ENCODE data around the gene CD80.

CD80 gene

DNA sequence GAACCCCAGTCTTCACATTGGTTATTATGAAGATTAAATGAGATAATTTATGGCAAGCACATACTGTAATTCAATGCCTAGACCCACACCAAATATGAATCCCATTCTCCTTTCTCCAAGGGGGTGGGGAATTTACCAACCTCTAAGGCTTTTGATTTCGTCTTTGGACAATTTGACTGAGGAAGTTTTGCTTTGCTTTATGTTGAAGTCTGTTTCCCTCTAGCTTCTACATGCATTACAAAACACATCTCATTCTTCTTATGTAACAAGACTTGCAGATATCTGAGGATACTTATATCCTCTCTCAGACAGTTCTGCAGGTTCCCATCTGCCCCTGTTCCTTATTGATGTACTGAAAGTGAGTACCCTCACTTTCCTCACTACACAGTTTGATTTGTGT lies 12.2 kb downstream of the CD80 start:
- no peak for DNase-seq (ENCODE audit: low spot score)

DNA sequence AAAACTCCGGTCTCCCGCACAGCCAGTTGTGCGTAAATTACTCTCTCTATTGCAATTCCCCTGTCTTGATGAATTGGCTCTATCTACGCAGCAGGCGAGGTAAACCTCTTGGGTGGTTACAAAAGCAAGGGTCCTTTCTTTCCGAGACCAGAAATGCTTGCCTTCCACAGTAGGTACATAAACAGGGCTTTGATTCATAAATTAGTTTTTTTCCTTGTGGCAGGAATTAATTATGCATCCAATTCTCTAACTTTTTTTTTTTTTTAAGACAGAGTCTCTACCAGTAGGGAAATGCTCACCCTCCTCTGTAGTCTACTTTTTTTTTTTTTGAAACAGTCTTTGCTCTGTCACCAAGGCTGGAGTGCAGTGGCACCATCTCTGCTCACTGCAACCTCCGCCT lies 16.3 kb downstream of the CD80 start:
- DNase-seq (ENCODE audit: low spot score), result no peak

DNA sequence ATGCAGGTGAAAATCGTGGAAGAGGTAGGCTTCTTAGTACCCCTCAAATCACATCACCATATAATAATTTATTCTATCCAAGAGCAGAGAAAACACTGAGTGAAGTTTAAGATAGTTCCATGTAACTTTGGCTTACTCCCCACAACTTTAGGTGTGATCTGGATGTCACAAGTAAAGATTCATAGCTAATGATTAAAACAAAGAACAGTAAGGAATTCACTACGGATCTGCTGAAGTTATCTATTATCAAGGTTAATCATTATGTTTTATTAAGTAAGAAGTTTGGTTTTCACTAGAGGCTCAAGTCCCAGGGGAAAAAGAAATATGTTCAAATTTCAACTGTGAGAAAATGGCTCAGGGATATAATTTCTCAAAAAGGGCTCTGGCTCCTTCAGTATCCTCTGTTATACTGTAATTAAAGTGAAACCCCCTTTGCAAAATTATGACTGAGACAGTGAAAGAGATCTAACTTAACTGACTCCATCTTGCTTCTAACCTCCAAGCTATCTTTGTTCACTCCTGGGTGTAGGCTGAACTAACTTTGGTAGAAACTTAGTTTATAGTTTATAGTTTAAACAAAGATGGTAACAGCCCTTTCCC lies 17.1 kb downstream of the CD80 start:
- DNase-seq (ENCODE audit: low spot score), result no peak

DNA sequence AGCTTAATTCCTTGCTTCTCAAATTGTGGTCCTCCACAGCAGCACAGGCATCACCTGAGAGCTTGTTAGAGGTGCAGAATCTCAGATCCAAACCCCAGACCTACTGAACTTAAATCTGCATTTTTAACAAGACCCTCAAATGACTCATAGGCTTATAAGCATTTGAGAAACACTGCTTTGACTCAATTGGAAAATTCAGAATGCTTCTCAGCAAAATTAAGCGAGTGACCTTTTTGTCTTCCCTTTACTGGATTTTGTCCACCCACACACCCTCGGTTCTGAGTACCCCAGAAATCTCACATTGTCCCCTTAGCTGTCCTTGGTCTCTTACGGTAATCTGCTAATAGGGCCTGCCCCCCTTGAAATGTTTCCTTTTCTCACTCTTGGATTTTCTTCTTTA lies 17.9 kb downstream of the CD80 start:
- DNase-seq (ENCODE audit: low spot score), result no peak

DNA sequence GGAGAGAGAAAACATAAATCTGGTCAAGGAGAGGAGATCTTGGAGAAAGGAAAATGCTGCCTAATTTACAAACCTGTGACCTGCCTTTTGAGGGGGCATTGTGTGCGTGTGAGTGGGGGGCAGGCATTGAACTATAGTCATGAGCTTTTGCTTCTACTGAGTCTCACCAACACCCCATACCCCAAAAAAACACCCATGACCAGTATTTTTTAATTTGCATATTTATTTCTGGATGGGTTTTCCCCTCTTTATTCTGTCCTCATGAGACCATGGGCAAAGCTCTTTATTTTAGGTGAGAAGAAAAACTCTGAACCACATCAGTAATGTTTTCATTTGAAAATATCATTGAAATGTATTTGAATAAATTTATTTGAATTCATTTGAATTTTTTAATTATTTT lies 20.6 kb downstream of the CD80 start:
- no peak for DNase-seq (ENCODE audit: low spot score)

DNA sequence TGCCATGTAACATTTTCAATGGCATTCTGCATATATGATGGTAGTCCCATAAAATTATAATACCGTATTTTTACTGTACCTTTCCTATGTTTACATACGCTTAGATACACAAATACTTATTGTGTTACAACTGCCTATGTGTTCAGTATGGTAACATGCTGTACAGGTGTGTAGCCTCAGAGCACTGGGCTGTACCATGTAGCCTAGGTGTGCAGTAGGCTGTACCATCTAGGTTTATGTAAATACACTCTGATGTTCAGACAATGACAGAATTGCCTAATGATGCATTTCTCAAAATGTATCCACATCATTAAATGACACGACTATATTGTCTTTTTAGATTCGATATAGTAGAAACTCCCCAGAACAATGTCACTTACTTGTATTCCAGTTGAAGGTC lies 22.7 kb downstream of the CD80 start:
- DNase-seq (ENCODE audit: low spot score), result no peak

DNA sequence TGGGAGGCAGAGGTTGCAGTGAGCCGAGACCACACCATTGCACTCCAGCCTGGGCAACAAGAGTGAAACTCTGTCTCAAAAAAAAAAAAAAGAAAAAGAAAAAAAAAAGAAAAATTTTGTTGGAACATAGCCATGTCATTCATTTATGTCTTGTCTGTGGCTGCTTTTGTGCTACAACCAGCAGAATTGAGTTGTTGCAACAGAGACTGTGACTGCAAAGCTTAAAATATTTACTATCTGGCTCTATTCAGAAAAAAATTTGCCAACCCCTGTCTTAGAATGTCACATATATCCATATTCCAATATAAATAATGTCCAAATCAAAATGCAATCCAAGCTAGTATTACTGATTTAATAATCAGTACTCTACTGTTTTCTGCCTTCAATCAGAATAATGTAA lies 25.1 kb downstream of the CD80 start:
- DNase-seq (ENCODE audit: low spot score), result no peak

DNA sequence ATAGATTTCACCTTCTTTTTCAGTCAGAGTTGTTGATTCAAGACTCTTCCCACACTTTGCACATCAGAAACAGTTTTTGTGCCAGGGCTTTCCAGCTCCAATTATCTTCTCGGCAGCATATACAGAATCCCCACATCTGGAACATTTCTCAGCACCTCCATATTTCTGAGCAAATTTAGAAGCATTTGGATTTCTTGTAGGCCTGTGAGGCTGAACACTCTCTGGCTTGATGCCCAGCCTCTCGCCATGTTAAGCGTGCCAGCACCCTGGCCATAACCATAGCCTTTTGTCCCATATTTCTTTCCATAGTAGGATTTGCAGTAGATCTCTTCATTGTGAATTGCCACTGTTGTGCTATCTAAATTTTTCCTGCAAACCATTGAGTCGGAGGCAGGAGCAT lies 28.3 kb downstream of the CD80 start:
- no peak for DNase-seq (ENCODE audit: low spot score)

DNA sequence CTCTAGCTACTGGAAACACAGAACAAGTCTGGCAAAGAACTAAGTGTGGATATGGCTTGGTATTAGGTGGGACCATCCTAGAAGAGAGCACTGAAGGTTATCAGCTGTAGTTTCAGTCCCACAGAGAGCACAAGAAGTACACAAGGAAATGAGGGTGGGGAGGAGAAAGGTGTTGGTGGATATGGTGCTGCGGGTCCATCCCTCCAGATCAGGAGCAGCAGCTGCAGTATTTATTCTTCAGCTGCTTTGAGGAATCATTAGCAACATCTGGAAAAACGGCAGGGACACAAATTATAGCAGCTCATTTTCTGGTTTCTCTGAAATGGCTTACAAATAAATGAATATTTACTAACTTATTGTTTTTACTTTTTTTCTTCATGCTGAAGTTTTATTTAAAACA lies 29.0 kb downstream of the CD80 start:
- DNase-seq (ENCODE audit: low spot score), result no peak

DNA sequence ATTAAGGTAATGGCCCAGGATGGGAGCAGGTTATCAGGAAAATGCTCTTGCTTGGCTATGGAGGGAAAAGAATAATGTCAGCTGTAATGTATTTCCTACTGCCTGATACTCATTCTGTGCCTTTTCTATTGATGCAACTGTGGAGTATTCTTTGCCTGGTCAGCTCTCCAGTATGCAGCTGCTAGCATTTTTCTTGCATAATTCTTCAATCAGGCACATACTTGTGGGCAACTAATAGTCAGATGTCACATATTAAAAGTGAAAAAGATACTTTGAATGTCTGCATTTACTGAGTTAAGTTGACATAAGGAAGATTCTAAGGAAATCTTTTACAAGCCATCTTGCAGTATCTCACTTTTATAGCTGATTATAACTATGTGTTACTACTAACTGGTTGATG lies 29.5 kb downstream of the CD80 start:
- no peak for DNase-seq (ENCODE audit: low spot score)

DNA sequence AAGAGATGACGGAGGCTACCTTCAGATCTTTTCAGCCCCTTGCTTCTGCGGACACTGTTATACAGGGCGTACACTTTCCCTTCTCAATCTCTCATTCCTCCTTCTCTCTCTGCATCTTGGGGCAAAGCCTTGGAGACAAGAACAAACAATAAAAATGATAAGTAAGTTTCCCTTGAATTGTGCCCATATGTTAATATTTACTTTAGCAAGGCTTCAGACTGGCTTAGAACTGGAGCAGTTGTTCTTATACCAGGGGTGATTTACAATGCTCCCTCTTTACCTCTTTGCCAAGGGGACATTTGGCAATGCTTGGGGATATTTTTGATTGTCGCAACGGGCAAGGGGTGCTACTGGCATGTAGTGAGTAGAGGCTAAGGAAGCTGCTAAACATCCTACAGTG lies 31.7 kb downstream of the CD80 start:
- no peak for DNase-seq (ENCODE audit: low spot score)

DNA sequence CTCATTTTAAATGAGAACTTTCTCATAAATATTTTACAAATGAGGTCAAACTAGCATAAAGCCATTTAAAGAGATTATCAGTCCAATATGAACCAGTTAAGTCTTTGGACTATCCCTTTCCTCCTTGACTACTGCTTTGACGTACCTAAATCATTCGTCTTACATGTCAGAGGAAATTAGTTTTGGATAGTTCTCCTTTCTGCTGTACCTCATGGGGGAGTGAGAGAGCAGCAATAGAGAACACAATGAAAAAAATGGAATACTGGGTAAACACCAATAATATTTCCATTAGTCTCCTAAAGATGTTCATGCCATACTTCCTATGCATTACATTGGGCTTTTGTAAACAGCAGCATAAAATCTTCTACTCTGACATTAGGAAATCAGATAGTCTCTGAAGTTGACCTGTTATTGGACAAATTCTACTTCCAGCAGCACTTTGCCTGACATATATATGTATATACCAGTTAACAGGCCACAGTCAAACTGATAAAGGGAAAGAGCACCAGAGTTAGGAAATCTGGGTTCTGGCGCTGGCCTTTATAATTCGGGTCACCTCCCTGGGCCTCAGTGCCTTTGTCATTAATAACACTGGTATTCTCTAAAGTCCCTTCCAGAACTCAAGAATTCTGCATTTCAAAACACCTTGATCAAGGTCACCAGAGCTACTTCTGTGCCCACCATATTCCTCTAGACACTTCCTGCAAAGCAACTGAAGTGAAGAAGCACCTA lies 34.3 kb downstream of the CD80 start:
- peak; percentile 27 for DNase-seq (ENCODE audit: low spot score)

DNA sequence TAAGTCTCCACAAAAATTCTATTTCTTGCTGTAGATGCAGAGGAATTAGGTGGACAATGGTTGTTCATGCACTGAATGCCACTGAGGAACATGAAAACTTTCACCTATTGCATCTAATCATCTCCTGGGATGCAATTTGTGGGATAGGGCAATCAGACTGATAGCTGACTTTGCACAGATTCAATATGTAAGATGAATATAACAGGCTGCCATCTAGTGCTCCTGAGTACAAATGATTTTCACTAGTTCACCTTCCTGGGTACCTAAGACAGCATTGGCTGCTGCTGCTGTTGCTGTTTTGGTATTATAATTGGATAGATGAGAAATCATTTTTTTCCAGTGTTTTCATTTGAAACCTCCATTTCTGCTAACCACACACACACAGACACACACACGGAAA lies 41.4 kb downstream of the CD80 start:
- DNase-seq (ENCODE audit: low spot score), result no peak

DNA sequence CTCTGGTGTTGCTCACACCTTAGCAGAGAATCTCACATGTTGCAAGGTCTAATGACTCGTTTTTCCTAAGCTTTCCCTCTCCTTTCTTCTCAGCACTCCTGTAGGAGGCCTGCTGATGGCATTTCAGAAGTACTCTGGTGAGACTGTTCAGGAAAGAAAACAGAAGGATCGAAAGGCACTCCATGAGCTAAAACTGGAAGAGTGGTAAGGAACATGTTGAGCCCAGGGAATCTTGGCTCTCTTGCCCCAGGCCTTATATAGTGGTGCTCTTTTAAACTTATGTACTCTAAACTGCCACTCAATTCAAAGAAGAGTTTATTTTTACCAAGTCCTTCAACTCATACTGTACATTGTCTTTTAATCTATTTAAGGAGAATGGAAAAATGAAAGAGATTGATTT lies 42.3 kb downstream of the CD80 start:
- DNase-seq (ENCODE audit: low spot score), result no peak

DNA sequence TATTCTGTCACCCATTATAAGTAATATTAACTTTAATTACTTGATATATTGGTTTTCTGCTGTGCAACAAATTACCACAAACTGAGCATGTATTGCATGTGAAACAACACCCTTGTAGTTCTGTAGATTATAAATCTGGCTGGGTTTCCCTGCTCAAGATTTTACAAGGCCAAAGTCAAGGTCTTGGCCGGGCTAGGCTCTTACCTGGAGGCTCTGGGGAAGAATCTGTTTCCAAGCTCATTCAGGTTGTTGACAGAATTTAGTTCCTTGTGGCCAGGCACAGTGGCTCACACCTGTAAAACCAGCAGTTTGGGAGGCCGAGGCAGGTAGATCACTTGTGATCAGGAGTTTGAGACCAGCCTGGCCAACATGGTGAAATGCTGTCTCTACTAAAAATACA lies 44.8 kb downstream of the CD80 start:
- no peak for DNase-seq (ENCODE audit: low spot score)

DNA sequence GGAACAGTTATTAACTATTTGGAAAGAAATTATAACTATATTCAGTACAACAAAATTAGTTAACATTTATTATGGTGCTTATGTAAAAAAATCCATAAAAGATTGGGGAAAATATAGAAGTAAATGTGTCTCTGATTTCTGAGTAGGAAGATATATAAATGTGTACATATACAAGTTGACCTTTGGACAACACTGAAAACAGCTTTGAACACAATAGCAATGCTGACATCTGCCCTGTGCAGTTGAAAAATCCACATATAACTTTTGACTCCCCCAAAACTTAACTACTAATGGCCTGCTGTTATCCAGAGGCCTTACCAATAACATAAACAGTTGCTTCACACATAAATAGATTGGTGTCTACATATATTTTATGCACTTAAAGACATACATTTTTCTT lies 48.7 kb downstream of the CD80 start:
- no peak for DNase-seq (ENCODE audit: low spot score)

DNA sequence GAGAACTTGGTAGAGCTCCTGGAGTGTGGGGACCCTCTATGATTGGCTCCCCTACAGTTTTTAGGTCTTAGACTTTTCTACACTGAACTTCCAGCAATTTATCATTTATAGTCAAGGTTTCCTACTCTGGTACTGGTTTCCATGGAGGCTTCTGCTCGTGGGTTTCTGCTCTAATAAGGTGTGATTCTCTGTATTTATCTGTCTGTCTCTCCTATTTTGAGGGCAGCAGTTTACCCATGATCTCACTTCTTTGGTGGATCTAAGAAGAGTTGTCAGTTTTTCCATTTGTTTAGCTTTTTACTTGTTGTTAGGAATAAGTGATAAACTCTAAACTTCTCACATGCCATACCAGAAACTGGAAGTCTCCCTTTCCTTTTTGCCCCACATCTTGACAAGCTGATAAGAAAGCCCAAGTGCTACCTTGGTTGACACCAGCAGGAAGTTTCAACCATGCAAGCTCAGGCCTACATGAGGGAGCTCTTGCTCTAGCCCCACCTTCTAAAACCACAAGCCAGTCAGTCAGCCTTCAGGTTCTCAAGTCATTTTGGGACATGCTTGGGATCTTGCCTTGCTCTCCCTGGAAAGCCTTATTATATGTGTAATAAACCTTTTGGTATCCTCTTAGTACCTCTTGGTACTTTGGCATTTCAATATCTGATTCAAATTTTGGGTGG lies 51.1 kb downstream of the CD80 start:
- DNase-seq (ENCODE audit: low spot score), result no peak

DNA sequence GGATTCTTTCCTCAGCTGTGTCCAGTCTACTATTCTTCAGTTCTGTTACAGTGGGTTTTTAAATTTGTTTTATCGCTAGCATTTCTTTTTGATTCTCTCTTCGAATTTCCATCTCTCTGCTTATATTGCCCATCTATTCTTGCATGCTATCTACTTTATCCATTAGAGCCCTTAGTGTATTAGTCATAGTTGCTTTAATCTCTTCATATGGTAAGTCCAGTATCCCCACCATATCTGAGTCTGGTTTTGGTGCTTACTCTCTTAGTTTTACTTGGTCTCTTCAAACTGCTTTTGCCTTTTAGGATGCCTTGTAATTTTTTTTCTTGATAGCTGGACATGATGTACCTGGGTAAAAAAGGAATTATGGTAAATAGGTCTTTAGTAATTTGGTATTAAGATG lies 52.0 kb downstream of the CD80 start:
- DNase-seq (ENCODE audit: low spot score), result no peak

DNA sequence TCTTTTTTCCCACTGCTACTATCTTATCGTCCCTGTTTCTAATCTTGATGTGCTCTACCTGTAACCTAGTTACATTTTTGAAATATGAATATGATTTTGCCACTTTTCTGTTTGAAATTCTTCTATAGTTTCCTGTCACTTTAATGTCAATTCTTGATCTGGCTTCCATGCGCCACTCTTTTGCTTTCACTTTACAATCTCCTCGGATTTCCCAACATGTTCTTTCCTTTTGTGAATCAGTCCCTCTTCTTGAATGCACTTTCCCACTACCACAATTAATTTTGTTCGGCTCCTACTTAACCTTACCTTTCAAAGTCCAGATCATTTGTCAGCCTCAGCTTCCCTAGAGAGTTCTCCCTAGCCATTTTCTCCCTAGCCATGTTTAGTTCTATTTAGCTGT lies 52.8 kb downstream of the CD80 start:
- no peak for DNase-seq (ENCODE audit: low spot score)

DNA sequence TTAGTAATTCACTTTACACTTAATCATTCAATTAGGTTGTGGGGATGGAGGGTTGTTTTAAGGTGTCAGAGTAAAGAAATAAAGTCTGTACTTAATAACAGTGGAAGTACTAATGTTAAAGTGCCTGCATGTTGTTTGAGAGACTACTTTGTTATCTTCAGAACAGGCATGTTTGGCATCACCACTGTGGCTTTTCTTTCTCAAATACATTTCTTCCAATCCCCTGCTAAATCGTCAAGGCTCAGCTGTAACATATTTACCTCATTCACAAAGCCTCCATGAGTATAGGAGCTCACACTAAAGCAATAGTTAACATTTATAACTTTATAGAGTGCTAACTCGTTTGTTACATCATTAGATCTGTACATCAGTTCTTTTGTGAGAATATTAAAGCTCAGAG lies 58.5 kb downstream of the CD80 start:
- DNase-seq (ENCODE audit: low spot score), result no peak

DNA sequence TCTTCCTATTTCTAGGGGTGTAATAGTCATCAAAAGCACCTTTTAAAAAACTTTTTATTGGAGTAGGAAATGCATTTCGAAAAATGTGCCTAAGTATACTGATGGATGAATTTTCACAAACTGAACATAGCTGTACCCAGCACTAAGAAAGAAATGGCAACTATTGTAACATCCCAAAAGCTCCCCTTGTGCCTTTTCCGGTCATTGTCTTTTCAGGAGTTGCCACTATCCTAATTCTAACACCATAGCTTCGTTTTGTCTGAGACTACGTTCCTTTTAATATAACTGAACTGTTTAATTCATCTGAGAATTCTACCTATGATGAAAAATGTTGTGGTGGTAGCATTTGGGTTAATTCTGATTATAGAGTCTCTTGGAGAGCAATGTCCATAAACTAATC lies 59.1 kb downstream of the CD80 start:
- DNase-seq (ENCODE audit: low spot score), result no peak

DNA sequence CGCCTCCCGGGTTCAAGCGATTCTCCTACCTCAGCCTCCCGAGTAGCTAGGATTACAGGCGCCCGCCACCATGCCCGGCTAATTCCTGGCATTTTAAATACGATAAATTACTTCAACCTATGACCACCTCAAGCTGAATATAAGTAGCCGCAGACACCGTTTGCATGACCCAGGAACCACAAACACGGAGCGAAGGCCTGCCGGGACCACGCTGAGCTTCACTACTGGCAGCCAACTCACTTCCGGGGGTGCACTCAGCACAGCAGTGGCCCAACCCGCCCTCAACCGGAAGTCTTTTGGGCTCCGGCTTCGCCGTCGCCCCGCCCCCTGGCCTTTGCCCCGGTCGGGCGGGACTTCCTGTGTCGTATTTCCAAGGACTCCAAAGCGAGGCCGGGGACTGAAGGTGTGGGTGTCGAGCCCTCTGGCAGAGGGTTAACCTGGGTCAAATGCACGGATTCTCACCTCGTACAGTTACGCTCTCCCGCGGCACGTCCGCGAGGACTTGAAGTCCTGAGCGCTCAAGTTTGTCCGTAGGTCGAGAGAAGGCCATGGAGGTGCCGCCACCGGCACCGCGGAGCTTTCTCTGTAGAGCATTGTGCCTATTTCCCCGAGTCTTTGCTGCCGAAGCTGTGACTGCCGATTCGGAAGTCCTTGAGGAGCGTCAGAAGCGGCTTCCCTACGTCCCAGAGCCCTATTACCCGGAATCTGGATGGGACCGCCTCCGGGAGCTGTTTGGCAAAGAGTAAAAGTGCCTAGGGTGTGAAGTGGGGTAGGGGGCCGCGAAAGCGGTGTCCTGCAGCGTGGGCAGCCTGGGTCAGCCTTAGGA lies 61.0 kb downstream of the CD80 start, which contains the start of gene TIMMDC1:
TIMMDC1 (plus strand) TSS at position 362 of the 826 bp plus-strand sequence; CDS start at position 549, 187 bp downstream.
- peak; percentile 98 for DNase-seq (ENCODE audit: low spot score)

DNA sequence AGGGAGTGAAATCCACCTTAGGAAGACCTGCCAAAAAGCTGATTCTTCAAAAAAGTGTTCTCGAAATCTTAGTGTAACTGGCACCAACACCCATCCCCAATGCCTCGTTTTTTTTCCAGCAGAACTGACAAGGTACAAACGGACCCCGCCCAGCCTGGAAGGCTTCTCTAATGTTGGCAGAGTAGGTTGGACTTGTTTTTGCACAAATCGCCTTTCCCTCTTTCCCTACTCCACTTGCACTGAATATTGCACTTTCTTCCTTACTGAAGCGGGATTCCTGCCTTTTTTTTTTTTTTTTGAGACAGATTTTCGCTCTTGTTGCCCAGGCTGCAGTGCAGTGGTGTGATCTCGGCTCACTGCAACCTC lies 61.6 kb downstream of the CD80 start:
- DNase-seq (ENCODE audit: low spot score), result peak; percentile 24

All from pons (tissue), 1 donor.